Pancreas (tissue), 10 donors: ENCODE data around the gene DBN1. TPM values are rescaled to one million over a fixed set of nuclear protein-coding genes. Genes with fewer than 3 reads are reported as not detected.

Experiments used
- ATAC-seq, 4 donors: fragments of 200-7000 bp; cut with Tn5 transposase; one replicate each; pipeline versions ENCODE4 v1.8.0 to v1.9.1; 2020; ENCODE audit warnings: mild to moderate bottlenecking in 4 of 4, moderate library complexity in 4 of 4
- DNase-seq, 6 donors: peaks; one replicate each; pipeline ENCODE4 v3.0.0-alpha.2; 2020
- FAIRE-seq: peaks from 2 replicates; lab custom pipeline; 2012; peaks lifted over from hg19 to GRCh38; lab: Jason Lieb, UNC
- H3K27ac ChIP-seq, 4 donors: fragments of 200-600 bp; sonication (generic); 1 replicate in 3 of 4; 2 replicates in 1 of 4; pipeline versions ENCODE4 v1.5.0 to v1.8.0; 2020
- H3K27me3 ChIP-seq, 4 donors: fragments of 200-600 bp; one replicate each; pipeline ENCODE4 v1.8.0; 2021
- H3K36me3 ChIP-seq, 3 donors: fragments of 200-600 bp; sonication (generic) in 1 of 3; one replicate each; pipeline versions ENCODE4 v1.5.0 to v1.8.0; 2020 to 2021
- H3K4me1 ChIP-seq, 3 donors: fragments of 200-600 bp; one replicate each; pipeline ENCODE4 v1.8.0; 2021
- H3K4me3 ChIP-seq, 4 donors: fragments of 200-600 bp; sonication (generic) in 2 of 4; one replicate each; pipeline versions ENCODE4 v1.5.0 to v1.8.0; 2020 to 2021
- H3K9me3 ChIP-seq, 4 donors: fragments of 200-600 bp; one replicate each; pipeline ENCODE4 v1.8.0; 2021
- WGBS, 2 donors: extraction: QIAGEN DNeasy Blood & Tissue Kit; methylation state at CpG; one replicate each; pipeline ENCODE4 v1.1.7; 2013; 5-methylcytosine and 5-hydroxymethylcytosine counted together
- intact Hi-C, 3 donors: fragments of 100-400 bp; cut with DNase I; formaldehyde crosslinking; loops; one replicate each; pipeline versions ENCODE4 v1.11.1 to v1.14.2; 2022
- polyA plus RNA-seq, 2 donors: library from polyadenylated mRNA; stranded (reverse); fragments of 200-250 nt; gene quantifications; one replicate each; pipeline ENCODE4 v1.2.3, GENCODE V29; 2013
- total RNA-seq, 6 donors: library from RNA; stranded (reverse); fragmentation: NEBNext Ultra II Directional in 4 of 6; extraction: Animal tissue kit (Norgen Biotek cat#: 25700) in 4 of 6; gene quantifications; one replicate each; pipeline versions ENCODE4 v1.2.1 to v1.2.4, GENCODE V29; 2021 to 2023
- TF ChIP-seq, protein P1 (sequence below), 4 donors: fragments of 200-600 bp; sonication (generic) in 3 of 4; IDR thresholded peaks; one replicate each; pipeline versions ENCODE4 v1.5.0 to v1.8.0; 2021; ENCODE audit warnings: antibody characterized with exemption in 4 of 4
- donor health status: healthy with polysubstance abuse.
- donor health status: DM: no; HTN: no; CAD: no; lungs with moderate emphysema.
- donor health status: DM: no; HTN: no; CAD: no.
- donor health status: control.
- donor health status: control.
- donor health status: Bipolar disorder and iron deficiency.
- donor health status: DM: yes; HTN: yes; CAD: no.
- donor health status: DM: no; HTN: no; CAD: no.
- donor health status: DM: no; HTN: no; CAD: no.
- donor health status: DM: yes; HTN: yes; CAD: no.

DBN1 gene
- total and polyA plus RNA-seq, 8 donors: 10.2 to 38.2 (median 17.0) TPM

DNA sequence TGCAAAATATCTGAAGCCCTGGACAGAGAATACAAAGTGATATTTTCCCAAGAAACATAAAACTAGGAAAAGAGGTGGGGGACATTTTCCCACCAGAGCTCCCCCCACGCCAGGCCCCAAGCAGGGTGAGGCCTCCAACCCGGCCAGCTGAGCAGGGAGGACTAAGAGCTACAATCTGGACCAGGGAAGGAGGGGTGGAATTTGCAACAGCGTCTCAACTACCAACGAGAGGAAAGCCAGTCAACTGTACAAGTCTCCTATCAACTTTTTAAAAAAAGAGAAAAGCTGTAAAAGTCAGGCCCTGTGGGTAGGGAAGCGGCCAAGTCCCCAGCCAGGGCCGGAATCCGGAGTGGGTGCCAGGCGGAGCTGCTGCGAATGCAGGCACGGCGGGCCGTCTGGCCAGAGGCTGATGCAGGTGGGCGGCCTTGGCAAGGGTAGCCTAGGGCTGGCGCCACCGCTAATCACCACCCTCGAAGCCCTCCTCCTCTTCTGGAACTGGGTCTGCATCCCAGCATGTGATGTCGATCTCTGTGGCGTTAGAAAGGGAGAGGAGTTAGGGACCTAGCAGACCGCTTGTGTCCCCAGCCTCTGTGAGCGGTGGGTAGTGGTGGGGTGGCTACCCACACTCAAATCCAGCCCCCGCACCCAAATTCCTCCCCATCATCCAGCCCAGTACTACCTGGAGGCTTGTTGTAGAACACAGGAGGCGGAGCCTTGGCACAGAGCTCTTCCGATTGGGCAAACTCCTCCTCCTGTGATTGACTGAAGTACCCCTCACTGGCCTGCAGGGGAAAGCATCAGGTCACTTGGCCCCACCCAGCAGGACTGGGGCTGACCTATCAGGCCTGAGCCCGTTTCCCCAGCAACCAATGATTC, 16.2 kb downstream of the DBN1 start:
- DNase-seq (peak in 4 of 6 donors; percentile 78 to 87 (median 83)), FAIRE-seq (no peak), ATAC-seq (peak; percentile 16 to 55 (median 36))
- Histone ChIP-seq H3K36me3 (no peaks in the 10 kb centered on the region), H3K27me3 (no peaks in the 10 kb centered on the region), H3K4me1 (peaks cover 4 to 12% (median 5%) of the 10 kb centered on the region in 3 donors), H3K27ac (no peak overlapping the region), H3K9me3 (no peaks in the 10 kb centered on the region), H3K4me3 (no peak overlapping the region)
- TF ChIP-seq, protein P1, sequence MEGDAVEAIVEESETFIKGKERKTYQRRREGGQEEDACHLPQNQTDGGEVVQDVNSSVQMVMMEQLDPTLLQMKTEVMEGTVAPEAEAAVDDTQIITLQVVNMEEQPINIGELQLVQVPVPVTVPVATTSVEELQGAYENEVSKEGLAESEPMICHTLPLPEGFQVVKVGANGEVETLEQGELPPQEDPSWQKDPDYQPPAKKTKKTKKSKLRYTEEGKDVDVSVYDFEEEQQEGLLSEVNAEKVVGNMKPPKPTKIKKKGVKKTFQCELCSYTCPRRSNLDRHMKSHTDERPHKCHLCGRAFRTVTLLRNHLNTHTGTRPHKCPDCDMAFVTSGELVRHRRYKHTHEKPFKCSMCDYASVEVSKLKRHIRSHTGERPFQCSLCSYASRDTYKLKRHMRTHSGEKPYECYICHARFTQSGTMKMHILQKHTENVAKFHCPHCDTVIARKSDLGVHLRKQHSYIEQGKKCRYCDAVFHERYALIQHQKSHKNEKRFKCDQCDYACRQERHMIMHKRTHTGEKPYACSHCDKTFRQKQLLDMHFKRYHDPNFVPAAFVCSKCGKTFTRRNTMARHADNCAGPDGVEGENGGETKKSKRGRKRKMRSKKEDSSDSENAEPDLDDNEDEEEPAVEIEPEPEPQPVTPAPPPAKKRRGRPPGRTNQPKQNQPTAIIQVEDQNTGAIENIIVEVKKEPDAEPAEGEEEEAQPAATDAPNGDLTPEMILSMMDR (IDR thresholded peaks at IDR 0.05): peak in 3 of 4 donors; percentile 43 to 61 (median 51)
- intact Hi-C loops: loop anchor here in 1 of 3 donors (10.0 kb wide), 1 partner anchor 142 kb away; the partner anchor contains the start of gene MXD3
- WGBS, 2 donors: 81% methylated on average over 24 of the region's 24 CpGs

DNA sequence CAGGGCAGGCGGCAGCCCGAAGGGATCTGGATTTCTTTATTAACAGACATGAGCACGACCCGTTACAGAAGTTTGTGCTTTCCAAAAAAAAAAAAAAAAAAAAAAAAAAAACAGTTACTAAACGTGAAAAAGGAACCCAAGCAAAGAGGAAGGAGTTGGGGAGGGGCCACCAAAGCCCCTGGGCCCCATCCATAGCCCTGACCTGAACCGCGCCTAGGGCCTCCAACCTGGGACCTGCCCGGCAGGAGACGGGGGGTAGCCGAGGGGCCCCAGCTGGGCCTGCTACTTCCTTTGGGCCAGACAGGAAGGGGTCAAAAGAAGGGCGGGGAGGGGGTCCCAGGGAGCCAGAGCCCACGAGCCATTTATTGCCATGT, 16.9 kb downstream of the DBN1 start:
- H3K9me3 ChIP-seq: no peaks in the 10 kb centered on the region
- intact Hi-C loops: loop anchor here in 1 of 3 donors (10.0 kb wide), 1 partner anchor 142 kb away; the partner anchor contains the start of gene MXD3
- H3K27me3 ChIP-seq: no peaks in the 10 kb centered on the region
- no peak for FAIRE-seq
- ATAC-seq: no peak
- no peak overlapping the region for H3K4me3 ChIP-seq
- peaks cover 4 to 12% (median 5%) of the 10 kb centered on the region in 3 donors for H3K4me1 ChIP-seq
- TF ChIP-seq, protein P1 (IDR thresholded peaks at IDR 0.05): peak in 1 of 4 donors; percentile 4
- no peaks in the 10 kb centered on the region for H3K36me3 ChIP-seq
- DNase-seq: peak in 2 of 6 donors; percentile 50 to 78
- 28 to 31% methylated on average over 12 of the region's 12 CpGs for WGBS, 2 donors
- H3K27ac ChIP-seq: no peak overlapping the region

DNA sequence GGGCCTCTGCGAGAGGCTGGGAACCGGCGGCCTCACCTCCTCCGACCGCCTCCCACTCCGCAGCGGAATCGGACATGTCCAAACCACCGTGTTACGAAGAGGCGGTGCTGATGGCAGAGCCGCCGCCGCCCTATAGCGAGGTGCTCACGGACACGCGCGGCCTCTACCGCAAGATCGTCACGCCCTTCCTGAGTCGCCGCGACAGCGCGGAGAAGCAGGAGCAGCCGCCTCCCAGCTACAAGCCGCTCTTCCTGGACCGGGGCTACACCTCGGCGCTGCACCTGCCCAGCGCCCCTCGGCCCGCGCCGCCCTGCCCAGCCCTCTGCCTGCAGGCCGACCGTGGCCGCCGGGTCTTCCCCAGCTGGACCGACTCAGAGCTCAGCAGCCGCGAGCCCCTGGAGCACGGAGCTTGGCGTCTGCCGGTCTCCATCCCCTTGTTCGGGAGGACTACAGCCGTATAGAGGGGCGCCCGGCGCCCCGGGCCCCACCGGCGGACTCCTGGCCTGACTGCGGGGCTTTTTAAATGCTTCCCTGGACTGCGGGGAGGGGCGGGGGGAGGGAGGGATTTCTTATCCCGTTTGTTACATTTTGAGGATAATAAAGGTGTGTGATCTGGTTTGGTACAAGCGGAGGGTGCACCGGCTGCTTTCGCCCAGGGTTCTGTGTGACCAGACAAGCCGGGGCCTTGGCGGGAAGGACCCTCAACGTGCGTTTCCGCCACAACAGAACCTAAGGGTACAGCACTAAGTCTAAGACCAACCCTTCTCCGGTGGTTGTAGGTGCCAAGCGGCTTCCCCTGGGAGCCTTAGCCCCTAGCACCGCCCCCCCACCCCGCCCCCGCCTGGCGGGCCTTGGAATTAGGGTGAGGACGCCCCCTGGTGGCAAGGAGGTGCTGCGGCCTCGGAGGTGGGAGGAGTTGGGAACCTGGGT, 17.5 kb downstream of the DBN1 start:
- Histone ChIP-seq H3K9me3 (no peaks in the 10 kb centered on the region), H3K36me3 (no peaks in the 10 kb centered on the region), H3K27me3 (no peaks in the 10 kb centered on the region), H3K4me3 (peak overlapping the region; percentile 38 to 69 (median 63)), H3K4me1 (peaks cover 4 to 12% (median 5%) of the 10 kb centered on the region in 3 donors), H3K27ac (peak overlapping the region; percentile 70 to 88 (median 82))
- 0 to 1% methylated on average over 64 to 76 of the region's 76 CpGs for WGBS, 2 donors
- TF ChIP-seq, protein P1 (IDR thresholded peaks at IDR 0.05): peak; percentile 93 to 96 (median 96)
- ATAC-seq: peak; percentile 68 to 80 (median 74)
- intact Hi-C loops: loop anchor here in 1 of 3 donors (10.0 kb wide), 1 partner anchor 141 kb away; the partner anchor contains the start of gene MXD3
- no peak for FAIRE-seq
- peak; percentile 89 to 99 (median 96) for DNase-seq

DNA sequence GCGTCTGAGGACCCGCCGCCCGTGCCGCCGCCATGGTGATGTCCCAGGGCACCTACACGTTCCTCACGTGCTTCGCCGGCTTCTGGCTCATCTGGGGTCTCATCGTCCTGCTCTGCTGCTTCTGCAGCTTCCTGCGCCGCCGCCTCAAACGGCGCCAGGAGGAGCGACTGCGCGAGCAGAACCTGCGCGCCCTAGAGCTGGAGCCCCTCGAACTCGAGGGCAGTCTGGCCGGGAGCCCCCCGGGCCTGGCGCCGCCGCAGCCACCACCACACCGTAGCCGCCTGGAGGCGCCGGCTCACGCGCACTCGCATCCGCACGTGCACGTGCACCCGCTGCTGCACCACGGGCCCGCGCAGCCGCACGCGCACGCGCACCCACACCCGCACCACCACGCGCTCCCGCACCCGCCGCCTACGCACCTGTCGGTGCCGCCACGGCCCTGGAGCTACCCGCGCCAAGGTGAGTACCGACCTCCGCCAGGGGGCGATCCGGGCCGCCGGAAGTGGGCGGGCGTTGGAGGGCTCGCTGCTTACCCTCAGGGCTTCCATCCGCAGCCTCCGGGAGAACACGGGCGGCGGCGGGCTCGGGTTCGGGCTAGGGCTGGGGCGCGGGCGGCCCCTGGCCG, 18.3 kb downstream of the DBN1 start:
- peak; percentile 73 to 80 (median 76) for ATAC-seq
- no peak for FAIRE-seq
- intact Hi-C loops: loop anchor here in 1 of 3 donors (10.0 kb wide), 1 partner anchor 140 kb away; the partner anchor contains the start of gene MXD3
- TF ChIP-seq, protein P1 (IDR thresholded peaks at IDR 0.05): peak; percentile 62 to 75 (median 62)
- H3K36me3 ChIP-seq: no peaks in the 10 kb centered on the region
- no peaks in the 10 kb centered on the region for H3K9me3 ChIP-seq
- H3K27me3 ChIP-seq: no peaks in the 10 kb centered on the region
- H3K4me1 ChIP-seq: peaks cover 4 to 12% (median 5%) of the 10 kb centered on the region in 3 donors
- H3K27ac ChIP-seq: peak overlapping the region; percentile 70 to 88 (median 82)
- peak overlapping the region; percentile 38 to 69 (median 63) for H3K4me3 ChIP-seq
- 0% methylated on average over 48 to 80 of the region's 80 CpGs for WGBS, 2 donors
- DNase-seq: peak; percentile 86 to 96 (median 92)
